Chondrocyte (in vitro differentiated cells): Measurements from ENCODE around the gene SLC25A13. TPM values are rescaled to one million over a fixed set of nuclear protein-coding genes. Genes with fewer than 3 reads are reported as not detected.

Experiments
- DNase-seq: peaks from one replicate; pipeline ENCODE4 v3.0.0; 2021; ENCODE audit warnings: mixed read lengths, low spot score
- H3K27ac Mint-ChIP-seq: one replicate; pipeline ENCODE4 v1.8.0; 2021; ENCODE audit warnings: mild to moderate bottlenecking, moderate library complexity, mixed read lengths; ENCODE audit not compliant: unreplicated experiment
- H3K27me3 Mint-ChIP-seq: 2 replicates; pipeline ENCODE4 v1.8.0; 2021; ENCODE audit warnings: low read depth, mixed read lengths
- H3K36me3 Mint-ChIP-seq: 2 replicates; pipeline ENCODE4 v1.8.0; 2021; ENCODE audit warnings: low read depth, mixed read lengths
- H3K4me1 Mint-ChIP-seq: 2 replicates; pipeline ENCODE4 v1.8.0; 2021; ENCODE audit warnings: low read depth, mild to moderate bottlenecking, mixed read lengths
- H3K4me3 Mint-ChIP-seq: one replicate; pipeline ENCODE4 v1.8.0; 2021; ENCODE audit warnings: mild to moderate bottlenecking, moderate library complexity, mixed read lengths; ENCODE audit not compliant: unreplicated experiment
- H3K9me3 Mint-ChIP-seq: 2 replicates; pipeline ENCODE4 v1.8.0; 2021; ENCODE audit warnings: low read depth, mixed read lengths
- total RNA-seq: library from RNA; stranded (reverse); gene quantifications from 3 replicates; pipeline ENCODE4 v1.2.1, GENCODE V29; 2021
- TF ChIP-seq, protein P1 (sequence below): fragments of 200-600 bp; sonication (generic); IDR thresholded peaks from 2 replicates; pipeline ENCODE4 v1.5.0; 2021; ENCODE audit warnings: antibody characterized with exemption, mild to moderate bottlenecking, moderate library complexity

Gene SLC25A13
- total RNA-seq, 1 donor from 2014 or later: 26.6 TPM

DNA sequence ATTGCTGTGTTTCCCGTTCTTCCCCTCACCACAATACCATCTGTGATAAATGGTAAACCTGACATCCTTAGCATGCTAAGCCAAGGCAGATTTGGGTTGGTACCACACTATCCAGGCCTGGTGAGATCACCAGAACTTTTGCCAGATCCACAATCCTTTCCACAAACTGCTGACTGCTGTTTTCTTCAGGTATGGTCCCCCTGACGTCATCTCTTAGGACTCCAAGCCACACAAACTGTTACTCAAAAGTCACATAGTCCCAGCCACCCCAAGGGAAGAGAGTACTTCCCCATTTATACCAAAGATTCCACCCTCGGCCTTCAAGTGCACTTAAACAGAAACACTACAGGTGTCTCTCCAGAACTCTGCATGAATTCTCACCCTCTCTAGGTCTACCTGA is 34.8 kb downstream of the SLC25A13 start:
- Mint-ChIP-seq H3K36me3 (peaks cover 6% of the 10 kb centered on the region), H3K9me3 (peaks cover 7% of the 10 kb centered on the region), H3K27ac (no peak overlapping the region), H3K4me3 (no peak overlapping the region), H3K27me3 (no peaks in the 10 kb centered on the region), H3K4me1 (peaks cover 9% of the 10 kb centered on the region)
- TF ChIP-seq, protein P1, sequence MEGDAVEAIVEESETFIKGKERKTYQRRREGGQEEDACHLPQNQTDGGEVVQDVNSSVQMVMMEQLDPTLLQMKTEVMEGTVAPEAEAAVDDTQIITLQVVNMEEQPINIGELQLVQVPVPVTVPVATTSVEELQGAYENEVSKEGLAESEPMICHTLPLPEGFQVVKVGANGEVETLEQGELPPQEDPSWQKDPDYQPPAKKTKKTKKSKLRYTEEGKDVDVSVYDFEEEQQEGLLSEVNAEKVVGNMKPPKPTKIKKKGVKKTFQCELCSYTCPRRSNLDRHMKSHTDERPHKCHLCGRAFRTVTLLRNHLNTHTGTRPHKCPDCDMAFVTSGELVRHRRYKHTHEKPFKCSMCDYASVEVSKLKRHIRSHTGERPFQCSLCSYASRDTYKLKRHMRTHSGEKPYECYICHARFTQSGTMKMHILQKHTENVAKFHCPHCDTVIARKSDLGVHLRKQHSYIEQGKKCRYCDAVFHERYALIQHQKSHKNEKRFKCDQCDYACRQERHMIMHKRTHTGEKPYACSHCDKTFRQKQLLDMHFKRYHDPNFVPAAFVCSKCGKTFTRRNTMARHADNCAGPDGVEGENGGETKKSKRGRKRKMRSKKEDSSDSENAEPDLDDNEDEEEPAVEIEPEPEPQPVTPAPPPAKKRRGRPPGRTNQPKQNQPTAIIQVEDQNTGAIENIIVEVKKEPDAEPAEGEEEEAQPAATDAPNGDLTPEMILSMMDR: no peak
- DNase-seq: no peak

DNA sequence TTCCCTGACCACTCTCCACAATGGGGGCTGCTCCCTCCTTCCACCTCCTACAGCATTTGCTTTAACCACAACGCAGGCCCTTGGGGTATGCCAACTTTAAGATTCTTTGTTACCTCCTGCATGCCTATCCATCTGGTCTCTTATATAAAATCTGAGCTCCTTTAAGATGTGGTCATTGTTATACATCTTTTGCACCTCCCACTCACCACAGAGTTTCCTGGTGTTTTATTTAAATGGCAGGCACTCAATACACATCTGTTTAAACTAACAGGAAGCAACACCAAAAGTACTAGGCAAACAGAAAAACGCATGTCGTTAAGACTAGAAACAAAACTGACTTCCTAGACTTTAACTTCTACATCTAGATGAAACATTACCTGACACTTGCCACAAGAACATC is 36.3 kb downstream of the SLC25A13 start:
- no peak for DNase-seq
- Mint-ChIP-seq H3K4me3 (no peak overlapping the region), H3K27me3 (no peaks in the 10 kb centered on the region), H3K4me1 (peaks cover 11% of the 10 kb centered on the region), H3K36me3 (peaks cover 6% of the 10 kb centered on the region), H3K27ac (no peak overlapping the region), H3K9me3 (peaks cover 7% of the 10 kb centered on the region)
- TF ChIP-seq, protein P1: no peak

DNA sequence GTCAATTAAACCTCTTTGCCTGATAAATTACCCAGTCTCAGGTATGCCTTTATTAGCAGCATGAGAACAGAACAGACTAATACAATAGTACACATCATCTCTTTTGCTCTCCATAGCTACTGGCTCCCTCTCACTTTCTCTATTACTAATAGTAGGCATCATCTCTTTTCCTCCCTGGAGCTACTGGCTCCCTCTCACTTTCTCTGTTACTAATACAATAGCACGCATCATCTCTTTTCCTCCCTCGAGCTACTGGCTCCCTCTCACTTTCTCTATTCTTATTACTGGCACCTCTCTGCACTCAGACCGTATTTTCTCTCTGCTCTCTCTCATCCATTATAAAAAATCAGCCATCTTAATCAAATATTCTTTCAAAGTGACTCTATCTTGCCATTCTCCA is 37.1 kb downstream of the SLC25A13 start:
- Mint-ChIP-seq H3K27ac (no peak overlapping the region), H3K4me3 (no peak overlapping the region), H3K4me1 (peaks cover 11% of the 10 kb centered on the region), H3K36me3 (peaks cover 6% of the 10 kb centered on the region), H3K27me3 (no peaks in the 10 kb centered on the region), H3K9me3 (peaks cover 6% of the 10 kb centered on the region)
- no peak for DNase-seq
- TF ChIP-seq, protein P1: no peak

DNA sequence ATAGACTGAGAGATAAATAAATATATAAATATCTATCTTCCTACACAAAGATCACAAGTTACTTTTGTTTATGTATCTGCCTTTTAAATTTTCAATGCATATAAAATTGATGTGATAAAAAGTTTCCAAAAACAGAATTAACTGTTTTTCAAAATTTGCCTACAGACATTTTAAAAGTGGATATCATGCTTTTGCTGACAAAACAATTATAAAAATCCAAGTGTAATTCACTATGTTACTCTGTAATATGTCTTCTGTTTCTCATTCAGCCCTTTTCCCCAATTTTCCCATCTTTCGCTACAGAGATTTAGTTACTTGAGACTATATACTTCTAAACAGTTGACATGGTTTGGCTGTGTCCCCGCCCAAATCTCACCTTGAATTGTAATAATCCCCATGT is 37.7 kb downstream of the SLC25A13 start:
- peaks cover 11% of the 10 kb centered on the region for H3K4me1 Mint-ChIP-seq
- peaks cover under 1% of the 10 kb centered on the region for H3K9me3 Mint-ChIP-seq
- H3K27me3 Mint-ChIP-seq: no peaks in the 10 kb centered on the region
- no peak for DNase-seq
- H3K36me3 Mint-ChIP-seq: peaks cover under 1% of the 10 kb centered on the region
- TF ChIP-seq, protein P1: no peak
- no peak overlapping the region for H3K4me3 Mint-ChIP-seq
- H3K27ac Mint-ChIP-seq: no peak overlapping the region

DNA sequence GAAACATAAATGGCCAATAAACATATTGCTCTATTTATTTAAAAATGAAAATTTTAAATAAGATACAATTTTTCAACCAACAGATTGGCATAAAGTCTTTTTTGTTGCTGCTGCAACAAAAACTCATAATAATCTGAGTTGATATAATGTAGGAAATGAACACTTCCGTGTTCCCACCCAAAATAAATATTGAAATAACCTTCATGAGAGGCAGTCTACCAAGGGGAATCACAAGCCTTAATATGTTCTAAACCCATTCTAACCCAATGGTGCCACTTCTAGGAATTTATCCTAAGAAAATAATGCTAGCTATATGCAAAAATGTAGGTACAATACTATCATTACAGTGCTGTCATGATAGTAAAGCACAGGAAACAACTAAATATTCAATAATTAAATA is 39.1 kb downstream of the SLC25A13 start:
- TF ChIP-seq, protein P1: no peak
- H3K4me1 Mint-ChIP-seq: peaks cover 11% of the 10 kb centered on the region
- DNase-seq: no peak
- no peaks in the 10 kb centered on the region for H3K36me3 Mint-ChIP-seq
- no peaks in the 10 kb centered on the region for H3K27me3 Mint-ChIP-seq
- H3K4me3 Mint-ChIP-seq: no peak overlapping the region
- no peaks in the 10 kb centered on the region for H3K9me3 Mint-ChIP-seq
- H3K27ac Mint-ChIP-seq: no peak overlapping the region
